ENCODE results near the gene IPO13. TPM values are rescaled to one million over a fixed set of nuclear protein-coding genes. Genes with fewer than 3 reads are reported as not detected.
A peak's percentile ranks its signal among the peaks of the same experiment; 100 is the strongest.

IPO13 gene
- total RNA-seq: 10 to 100 TPM; 18.6 to 21.5 TPM
- polyA plus RNA-seq (2013, experiment 1 of 2): 20.8 TPM
- polyA plus RNA-seq (2013, experiment 2 of 2): 16.2 TPM
- long read RNA-seq, experiment 1, partial matches to known transcripts: 3 of 7 reads
- long read RNA-seq, experiment 1, other reads (novel, unspliced or antisense): 3 of 7 reads
- long read RNA-seq, experiment 2, transcript IPO13-202 (20 exons, 3,894 nt): major isoform, 44 of 57 reads
- long read RNA-seq, experiment 2, partial matches to known transcripts: 8 of 57 reads
- long read RNA-seq, experiment 2, other reads (novel, unspliced or antisense): 5 of 57 reads
- long read RNA-seq, experiment 3, transcript IPO13-202 (20 exons, 3,894 nt): major isoform, 19 of 41 reads
- long read RNA-seq, experiment 3, partial matches to known transcripts: 8 of 41 reads
- long read RNA-seq, experiment 3, other reads (novel, unspliced or antisense): 13 of 41 reads
- long read RNA-seq, experiment 4, partial matches to known transcripts: 2 of 2 reads
- long read RNA-seq, experiment 4, other reads (novel, unspliced or antisense): 0 of 2 reads

- Histone ChIP-seq H3K27ac (ENCODE audit: low read depth, low read length) (peak within 1 kb of the TSS; percentile 99), H3K4me1 (ENCODE audit: control insufficient read depth, insufficient read depth, low read length) (peaks cover 10% of the 10 kb centered on the region), H3K9me3 (ENCODE audit: control insufficient read depth, low read length) (no peaks in the 10 kb centered on the region), H3K27me3 (ENCODE audit: control insufficient read depth, insufficient read depth, low read length, poor library complexity, severe bottlenecking) (no peaks in the 10 kb centered on the region), H3K4me3 (ENCODE audit: low read length) (peak within 1 kb of the TSS; percentile 95), H3K36me3 (ENCODE audit: control insufficient read depth, insufficient read depth, low read length) (peaks cover 12% of the 10 kb centered on the region), H3K9ac (ENCODE audit: extremely low read depth, low read length, poor library complexity, severe bottlenecking) (peak within 1 kb of the TSS; percentile 98)
- peak; percentile 99 for DNase-seq
- Mint-ChIP-seq H3K36me3 (ENCODE audit: low read depth) (peaks cover 3% of the 10 kb centered on the region), H3K4me1 (peaks cover 10% of the 10 kb centered on the region), H3K9me3 (no peaks in the 10 kb centered on the region), H3K27ac (peak within 1 kb of the TSS; percentile 96), H3K4me3 (peak within 1 kb of the TSS; percentile 83), H3K27me3 (ENCODE audit: insufficient read depth) (peaks cover 5% of the 10 kb centered on the region)
- peak; percentile 85 for TF ChIP-seq CTCF (conservative IDR thresholded peaks at IDR 0.05)
- WGBS, 2 experiments (ENCODE audit: insufficient coverage in 1 of 2, insufficient read length in 1 of 2): 1% methylated on average over 40 to 74 of the region's 74 CpGs
Observed at GRCh38 chr1:43946236-43947060, at the start of gene IPO13. Gene IPO13 (plus strand): TSS chr1:43946950. CDS start chr1:43947601, 651 bp downstream.

GRCh38 chr1:43898981-43899380 lies 47.8 kb upstream of the IPO13 start:
- H3K4me3 Mint-ChIP-seq: no peak overlapping the region
- WGBS, 2 experiments (ENCODE audit: insufficient coverage in 1 of 2, insufficient read length in 1 of 2): 96 to 100% methylated on average over 4 to 12 of the region's 12 CpGs
- H3K36me3 ChIP-seq (ENCODE audit: control insufficient read depth, insufficient read depth, low read length): no peaks in the 10 kb centered on the region
- peaks cover 4% of the 10 kb centered on the region for H3K36me3 Mint-ChIP-seq (ENCODE audit: low read depth)
- no peaks in the 10 kb centered on the region for H3K9me3 ChIP-seq (ENCODE audit: control insufficient read depth, low read length)
- H3K9me3 Mint-ChIP-seq: no peaks in the 10 kb centered on the region
- TF ChIP-seq CTCF (conservative IDR thresholded peaks at IDR 0.05): no peak
- no peaks in the 10 kb centered on the region for H3K4me1 ChIP-seq (ENCODE audit: control insufficient read depth, insufficient read depth, low read length)
- H3K4me3 ChIP-seq (ENCODE audit: low read length): no peak overlapping the region
- H3K27me3 Mint-ChIP-seq (ENCODE audit: insufficient read depth): no peaks in the 10 kb centered on the region
- peaks cover 4% of the 10 kb centered on the region for H3K4me1 Mint-ChIP-seq
- no peak for DNase-seq
- H3K27ac Mint-ChIP-seq: no peak overlapping the region
- no peak overlapping the region for H3K27ac ChIP-seq (ENCODE audit: low read depth, low read length)
- no peaks in the 10 kb centered on the region for H3K27me3 ChIP-seq (ENCODE audit: control insufficient read depth, insufficient read depth, low read length, poor library complexity, severe bottlenecking)
- H3K9ac ChIP-seq (ENCODE audit: extremely low read depth, low read length, poor library complexity, severe bottlenecking): no peak overlapping the region

GRCh38 chr1:43900386-43900785 lies 46.4 kb upstream of the IPO13 start:
- no peak overlapping the region for H3K4me3 ChIP-seq (ENCODE audit: low read length)
- WGBS, 2 experiments (ENCODE audit: insufficient coverage in 1 of 2, insufficient read length in 1 of 2): 90% methylated on average over 3 of the region's 3 CpGs; no CpG with 5 or more reads in 1 of the 2 experiments
- H3K27ac Mint-ChIP-seq: no peak overlapping the region
- no peak overlapping the region for H3K27ac ChIP-seq (ENCODE audit: low read depth, low read length)
- H3K27me3 Mint-ChIP-seq (ENCODE audit: insufficient read depth): no peaks in the 10 kb centered on the region
- H3K4me3 Mint-ChIP-seq: no peak overlapping the region
- H3K4me1 Mint-ChIP-seq: peaks cover 4% of the 10 kb centered on the region
- no peak for DNase-seq
- H3K9me3 ChIP-seq (ENCODE audit: control insufficient read depth, low read length): no peaks in the 10 kb centered on the region
- no peaks in the 10 kb centered on the region for H3K36me3 ChIP-seq (ENCODE audit: control insufficient read depth, insufficient read depth, low read length)
- no peaks in the 10 kb centered on the region for H3K9me3 Mint-ChIP-seq
- H3K36me3 Mint-ChIP-seq (ENCODE audit: low read depth): peaks cover 3% of the 10 kb centered on the region
- no peaks in the 10 kb centered on the region for H3K4me1 ChIP-seq (ENCODE audit: control insufficient read depth, insufficient read depth, low read length)
- no peak for TF ChIP-seq CTCF (conservative IDR thresholded peaks at IDR 0.05)
- no peaks in the 10 kb centered on the region for H3K27me3 ChIP-seq (ENCODE audit: control insufficient read depth, insufficient read depth, low read length, poor library complexity, severe bottlenecking)
- H3K9ac ChIP-seq (ENCODE audit: extremely low read depth, low read length, poor library complexity, severe bottlenecking): no peak overlapping the region
